Epidermal melanocyte (primary cell): Measurements from ENCODE around the gene PLAGL1.
"Not testable (repeated sequence)": the region's sequence is repeated elsewhere in the genome, so short reads cannot be mapped to it uniquely, and the experiment has no call there.

Source experiments
- DNase-seq: peaks from one replicate; pipeline ENCODE4 v3.0.0; 2011; ENCODE audit warnings: low spot score; ENCODE audit not compliant: insufficient read length

PLAGL1 gene

DNA sequence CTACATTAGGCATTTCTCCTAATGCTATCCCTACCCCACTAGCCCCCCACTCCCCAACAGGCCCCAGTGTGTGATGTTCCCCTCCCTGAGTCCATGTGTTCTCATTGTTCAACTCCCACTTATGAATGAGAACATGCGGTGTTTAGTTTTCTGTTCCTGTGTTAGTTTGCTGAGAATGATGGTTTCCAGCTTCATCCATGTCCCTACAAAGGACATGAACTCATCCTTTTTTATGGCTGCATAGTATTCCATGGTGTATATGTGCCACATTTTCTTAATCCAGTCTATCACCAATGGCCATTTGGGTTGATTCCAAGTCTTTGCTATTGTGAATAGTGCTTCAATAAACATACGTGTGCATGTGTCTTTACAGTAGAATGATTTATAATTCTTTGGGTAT is 1.6 kb upstream of the PLAGL1 start:
- DNase-seq: not testable (repeated sequence)

DNA sequence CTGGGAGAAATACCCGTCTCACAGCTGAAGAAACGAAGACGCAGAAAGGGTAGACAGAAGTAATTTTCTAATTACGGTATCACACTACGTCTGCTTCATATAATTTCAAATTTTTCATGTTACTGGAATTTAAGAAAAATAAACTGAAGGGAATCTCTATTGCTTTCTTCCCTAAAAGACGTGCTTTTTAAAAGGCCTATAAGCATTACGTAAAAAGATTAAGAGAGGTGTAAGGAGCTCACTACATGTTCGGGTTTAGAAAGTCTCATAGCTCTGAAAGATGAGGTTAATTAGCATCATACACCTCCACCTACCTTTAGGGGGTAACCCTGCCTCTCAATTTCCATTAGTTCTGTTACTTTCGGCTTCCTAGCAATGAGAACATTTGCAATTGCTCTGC is 787 bp upstream of the PLAGL1 start:
- no peak for DNase-seq

DNA sequence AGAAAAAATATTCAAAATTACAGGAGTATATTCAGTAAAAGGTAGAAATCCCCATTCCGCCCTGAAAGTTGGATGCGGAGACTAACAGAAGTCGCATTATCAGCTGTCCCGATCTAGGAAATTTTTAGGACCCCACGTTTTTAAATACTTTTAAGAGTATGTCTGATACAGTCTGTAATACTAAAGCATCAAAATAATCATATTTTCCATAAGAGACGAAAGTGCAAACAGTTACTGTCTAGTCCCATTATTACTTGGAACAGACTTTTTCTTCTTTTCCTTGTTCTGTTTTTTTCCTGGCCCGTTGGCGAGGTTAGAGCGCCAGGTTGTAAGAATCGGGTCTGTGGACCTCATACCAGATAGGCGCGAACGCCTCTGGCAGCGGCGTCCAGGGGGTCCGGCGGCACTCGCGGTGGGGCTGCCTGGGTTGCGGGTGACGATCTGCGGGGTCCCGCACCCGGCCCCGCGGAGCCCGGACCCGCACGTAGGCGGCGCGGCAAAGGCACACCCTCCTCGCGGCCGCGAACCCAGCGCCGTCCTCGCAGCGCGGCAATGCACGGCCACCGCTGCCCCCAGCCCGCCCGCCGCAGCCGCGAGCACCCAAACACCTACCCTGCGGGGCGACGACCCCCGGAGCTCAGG is 460 bp downstream of the PLAGL1 start:
- no peak for DNase-seq

- no peak for DNase-seq
Observed at GRCh38 chr6:144006736-144007477, 1.2 kb downstream of the PLAGL1 start.

DNA sequence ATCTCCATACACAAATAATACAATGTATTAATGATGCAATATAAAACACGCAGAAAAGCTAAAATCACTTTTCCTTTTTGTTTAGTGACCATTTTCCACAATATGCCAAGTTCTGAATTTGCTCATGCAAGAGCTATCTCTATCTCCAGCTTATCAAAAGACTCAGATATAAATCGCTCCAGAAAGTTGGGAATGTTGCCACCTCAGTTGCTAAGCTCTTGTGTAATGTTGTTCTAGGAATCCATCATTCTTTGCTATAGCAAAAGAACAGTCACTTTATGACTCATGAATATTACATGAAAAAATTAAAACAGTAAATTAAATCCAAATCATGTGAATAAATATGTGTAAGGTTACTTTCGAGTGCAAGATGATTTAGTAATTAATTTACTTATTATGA is 8.7 kb downstream of the PLAGL1 start:
- DNase-seq: no peak

- no peak for DNase-seq
Observed at GRCh38 chr6:143998686-143999085, 9.4 kb downstream of the PLAGL1 start.

DNA sequence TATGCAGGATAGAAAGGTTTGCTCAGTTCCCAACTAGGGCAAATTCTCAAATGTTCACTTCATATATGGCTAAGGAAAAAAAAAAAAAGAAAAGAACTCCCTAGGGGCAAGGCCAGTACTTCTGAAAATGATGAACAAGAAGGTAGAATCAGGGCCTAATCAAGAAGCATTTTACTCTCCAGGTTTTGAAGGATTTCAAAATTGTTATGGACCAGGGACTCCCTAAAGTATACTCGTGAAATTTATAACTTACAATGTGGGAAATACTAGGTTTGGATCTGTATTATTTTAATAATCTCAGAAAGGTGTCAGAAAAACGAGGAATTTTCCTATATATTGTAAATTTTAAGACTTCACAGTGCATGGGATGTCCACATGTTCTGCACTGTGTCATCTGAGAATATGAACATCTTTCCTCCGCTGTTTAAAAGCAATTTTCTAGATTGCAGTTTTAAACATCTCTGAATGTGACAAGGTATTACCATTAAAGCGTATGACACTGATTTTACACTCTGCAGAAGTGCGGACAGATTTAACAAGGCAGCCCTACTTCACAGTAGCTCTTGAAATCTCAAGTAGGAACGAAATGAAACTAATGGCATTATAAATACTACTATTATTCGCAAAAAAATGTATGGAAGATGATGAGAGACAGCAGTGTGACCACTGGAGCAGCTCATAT is 14.0 kb downstream of the PLAGL1 start:
- DNase-seq: no peak

DNA sequence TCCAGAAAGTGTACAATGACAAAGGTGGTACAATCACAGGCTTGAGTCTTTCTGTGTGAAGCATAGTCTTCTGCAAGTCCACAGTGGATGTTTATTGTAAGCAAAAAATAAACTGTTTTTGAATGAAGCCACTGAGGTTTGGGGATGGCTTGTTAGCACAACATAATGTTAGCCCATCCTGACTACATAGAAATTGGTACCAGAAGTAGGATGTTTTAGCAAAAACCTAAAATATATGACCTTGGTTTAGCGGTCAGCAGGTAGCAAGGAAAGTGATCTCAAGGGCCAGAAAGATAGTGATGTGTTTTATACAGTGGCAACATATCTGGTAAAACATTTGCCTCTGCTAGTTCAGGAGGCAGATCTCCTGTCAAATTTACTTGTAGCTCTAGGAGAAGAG is 15.8 kb downstream of the PLAGL1 start:
- no peak for DNase-seq

DNA sequence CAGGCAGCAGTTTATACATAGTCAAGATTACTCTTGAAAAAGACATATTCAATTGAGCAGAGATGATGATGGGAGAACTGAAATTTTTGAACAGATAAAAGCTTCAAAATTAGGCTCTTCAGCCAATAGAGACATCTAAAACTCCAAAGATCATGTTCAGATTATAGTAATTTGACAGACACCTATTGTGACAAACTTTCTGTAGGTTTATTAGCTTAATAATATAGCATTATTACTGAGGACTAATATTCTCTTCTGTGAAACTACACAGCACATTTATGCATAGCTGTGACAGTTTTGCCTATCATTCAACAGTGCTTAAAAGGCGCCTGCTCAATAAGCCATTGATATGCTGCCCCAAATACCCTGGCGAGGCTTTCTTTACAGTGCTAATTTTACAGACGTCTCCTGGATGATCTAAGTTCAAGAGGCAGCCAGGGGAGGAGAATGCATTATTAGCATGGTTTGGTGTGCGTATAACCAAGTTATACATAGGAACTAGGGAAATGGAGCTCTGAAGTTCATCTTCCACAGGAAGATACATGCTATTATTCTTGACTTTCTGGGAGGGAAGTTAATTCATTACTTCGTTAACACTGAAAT is 21.5 kb downstream of the PLAGL1 start:
- DNase-seq: no peak

GRCh38 chr6:143984666-143985065 is 23.4 kb downstream of the PLAGL1 start:
- DNase-seq: no peak

- no peak for DNase-seq
Observed at GRCh38 chr6:143982968-143983367, 25.1 kb downstream of the PLAGL1 start.

GRCh38 chr6:143980921-143981320 is 27.1 kb downstream of the PLAGL1 start:
- DNase-seq: no peak

GRCh38 chr6:143976806-143977349 is 31.2 kb downstream of the PLAGL1 start:
- DNase-seq: no peak

DNA sequence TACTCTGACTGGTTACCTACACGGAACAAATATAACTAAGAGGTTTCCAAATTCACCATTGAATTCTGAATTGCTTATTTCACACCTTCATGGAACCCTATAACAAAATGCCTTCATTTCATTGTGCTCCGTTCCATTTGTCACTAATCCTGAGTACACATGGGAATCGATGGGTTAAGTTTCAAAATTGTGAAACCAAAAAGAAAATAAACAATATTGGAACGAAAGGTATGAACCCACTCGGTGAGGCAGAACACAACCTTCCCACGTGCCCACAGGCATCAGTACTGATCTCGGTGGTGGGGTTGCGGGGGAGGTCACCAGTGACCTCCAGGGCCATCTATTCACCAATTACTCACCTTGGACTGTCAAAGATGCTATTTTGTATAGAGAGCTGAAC is 34.0 kb downstream of the PLAGL1 start:
- no peak for DNase-seq

GRCh38 chr6:143973097-143973966 is 34.7 kb downstream of the PLAGL1 start:
- DNase-seq: no peak

DNA sequence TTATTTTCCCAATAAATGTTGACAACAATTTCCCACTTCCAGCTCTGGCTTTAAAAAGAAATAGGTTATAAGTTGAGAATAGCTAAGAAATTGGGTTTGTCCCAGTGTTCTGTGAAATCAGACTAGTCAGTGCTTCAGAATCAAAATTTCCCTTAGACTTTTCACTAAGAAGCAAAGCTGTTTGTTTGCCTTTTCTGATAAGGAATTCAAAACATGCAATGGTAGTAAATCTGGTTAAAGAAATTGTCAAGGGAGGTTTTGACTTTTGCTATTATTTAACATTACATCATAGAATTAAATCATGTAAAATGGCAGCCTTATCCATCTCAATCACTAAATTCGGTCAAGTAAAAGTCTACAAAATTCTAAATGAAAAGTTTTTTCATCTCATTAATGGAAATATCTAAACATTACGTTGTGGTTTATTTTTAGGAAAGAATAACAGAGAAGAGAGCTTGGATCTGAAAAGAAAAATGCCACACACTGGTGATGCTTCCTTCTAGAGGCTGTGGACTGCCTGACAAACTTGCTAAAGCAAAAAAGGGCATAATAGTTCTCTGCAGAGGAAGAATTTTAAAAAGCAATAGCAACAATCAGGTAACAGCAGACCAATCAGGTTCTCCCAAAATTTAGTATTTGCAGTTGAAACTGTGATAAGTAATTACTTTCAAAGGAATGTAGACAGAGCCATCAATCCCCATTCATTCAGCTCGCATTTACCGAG is 36.4 kb downstream of the PLAGL1 start:
- no peak for DNase-seq

GRCh38 chr6:143970456-143971218 is 37.4 kb downstream of the PLAGL1 start:
- no peak for DNase-seq

DNA sequence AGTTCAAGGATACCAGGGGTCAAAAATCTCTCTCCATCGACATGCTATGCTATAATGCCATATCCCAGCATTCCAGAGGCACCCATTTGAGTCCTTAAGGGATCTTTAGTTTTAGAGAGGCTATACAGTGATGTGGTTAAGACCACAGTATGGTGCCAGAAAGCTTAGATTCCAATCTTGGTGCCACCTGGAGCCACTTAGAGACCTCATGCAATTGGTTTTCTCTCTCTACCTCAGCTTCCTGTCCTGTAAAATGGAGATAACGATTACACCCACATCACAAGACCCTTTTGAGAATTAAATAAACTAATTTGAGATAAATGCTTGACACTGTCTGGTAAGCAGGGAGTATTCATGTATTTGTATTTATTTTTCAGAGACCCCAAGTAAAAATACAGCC is 39.0 kb downstream of the PLAGL1 start:
- no peak for DNase-seq

GRCh38 chr6:143967706-143968376 is 40.2 kb downstream of the PLAGL1 start:
- DNase-seq: no peak
